GM23338 (cell line): Measurements from ENCODE around the gene IGF2R.

Source experiments
- CTCF ChIP-seq, 2 experiments: fragments of 200-600 bp in 1 of 2; sonication (generic) in 1 of 2; conservative IDR thresholded peaks; 2 replicates each; pipeline versions ENCODE4 v1.5.1 to v1.6.1; 2016 to 2017; ENCODE audit warnings: antibody characterized with exemption in 2 of 2, low read depth in 2 of 2, mild to moderate bottlenecking in 2 of 2, moderate library complexity in 1 of 2
- ETS1 ChIP-seq: IDR thresholded peaks from 2 replicates; pipeline ENCODE4 v1.6.1; 2016; ENCODE audit warnings: antibody characterized with exemption
- EZH2 ChIP-seq: fragments of 200-600 bp; sonication (generic); IDR thresholded peaks from one replicate; pipeline ENCODE4 v1.8.0; 2017; ENCODE audit warnings: antibody characterized with exemption, mild to moderate bottlenecking, low read depth; ENCODE audit not compliant: unreplicated experiment
- EZH2phosphoT487 ChIP-seq: fragments of 200-600 bp; sonication (generic); IDR thresholded peaks from one replicate; pipeline ENCODE4 v1.8.1; 2018; ENCODE audit warnings: antibody characterized with exemption; ENCODE audit not compliant: unreplicated experiment
- JUNB ChIP-seq: IDR thresholded peaks from one replicate; pipeline ENCODE4 v1.6.1; 2016; ENCODE audit warnings: antibody characterized with exemption; ENCODE audit not compliant: unreplicated experiment
- POLR2AphosphoS5 ChIP-seq: IDR thresholded peaks from 2 replicates; pipeline ENCODE4 v1.6.1; 2016; ENCODE audit warnings: antibody characterized with exemption, low read depth
- REST ChIP-seq: IDR thresholded peaks from one replicate; pipeline ENCODE4 v1.6.1; 2018; ENCODE audit warnings: antibody characterized with exemption; ENCODE audit not compliant: unreplicated experiment
- STAT1 ChIP-seq: IDR thresholded peaks from one replicate; pipeline ENCODE4 v1.6.1; 2016; ENCODE audit warnings: antibody characterized with exemption; ENCODE audit not compliant: unreplicated experiment
- ZNF331 ChIP-seq: fragments of 250-450 bp; sonication (Bioruptor Pico); IDR thresholded peaks from 2 replicates; pipeline ENCODE4 v1.5.0; 2020; ENCODE audit warnings: low read depth, mild to moderate bottlenecking, moderate library complexity
- ZNF462 ChIP-seq: fragments of 250-450 bp; sonication (Bioruptor Pico); IDR thresholded peaks from 2 replicates; pipeline ENCODE4 v1.5.0; 2020; ENCODE audit warnings: mild to moderate bottlenecking, moderate library complexity

- TF ChIP-seq CTCF (conservative IDR thresholded peaks at IDR 0.05; ENCODE audit: low read depth in 2 of 2) (no peak), POLR2AphosphoS5 (no peak), EZH2 (no peak), JUNB (no peak), ETS1 (no peak), EZH2phosphoT487 (no peak), REST (no peak), ZNF462 (CRISPR knock-in tag) (no peak), ZNF331 (CRISPR knock-in tag) (no peak), STAT1 (no peak)
Measured at GRCh38 chr6:159963111-159963510, 5.8 kb upstream of the IGF2R start.
